IMR-90 (cell line): ENCODE data around the gene BIK. TPM values are rescaled to one million over a fixed set of nuclear protein-coding genes. Genes with fewer than 3 reads are reported as not detected.

Experiments
- ATAC-seq: fragments of 200-7000 bp; cut with Tn5 transposase; 2 replicates; pipeline ENCODE4 v1.9.1; 2020; ENCODE audit warnings: low read depth, mild to moderate bottlenecking, moderate library complexity
- BruUV-seq: library from RNA; stranded (reverse); fragments of 400-500 nt; replicated peaks from 2 replicates; lab custom pipeline; 2021; lab: Mats Ljungman, UMichigan
- CTCF ChIA-PET: fragments of 300-600 bp; formaldehyde crosslinking; extraction: SDS; loops from one replicate; lab custom pipeline; 2021; ENCODE audit warnings: antibody characterized with exemption; lab: Yijun Ruan, JAX
- POLR2A ChIA-PET: fragments of 300-600 bp; sonication (Branson Sonifier 250); formaldehyde crosslinking; loops from one replicate; lab custom pipeline; 2022; ENCODE audit warnings: antibody characterized with exemption; ENCODE audit not compliant: unreplicated experiment; lab: Charles Lee
- DNase-seq: peaks from one replicate; pipeline ENCODE4 v3.0.0; 2013
- H2AFZ ChIP-seq: replicated peaks from 2 replicates; pipeline ENCODE3; 2013; ENCODE audit warnings: low read length, mild to moderate bottlenecking; ENCODE audit not compliant: poor library complexity
- H2AK5ac ChIP-seq: 2 replicates; pipeline ENCODE4 v1.6.1; 2013; ENCODE audit warnings: low read depth, low read length, inconsistent platforms
- H2AK9ac ChIP-seq: replicated peaks from 2 replicates; pipeline ENCODE3; 2013; ENCODE audit warnings: mild to moderate bottlenecking, low read depth, low read length, moderate library complexity; ENCODE audit not compliant: poor library complexity
- H2BK120ac ChIP-seq: 2 replicates; pipeline ENCODE4 v1.6.1; 2013; ENCODE audit warnings: low read depth, low read length, inconsistent platforms
- H2BK15ac ChIP-seq: 3 replicates; pipeline ENCODE4 v1.6.1; 2013; ENCODE audit warnings: low read depth, low read length, inconsistent platforms
- H2BK20ac ChIP-seq: 2 replicates; pipeline ENCODE4 v1.6.1; 2013; ENCODE audit warnings: low read depth, mild to moderate bottlenecking, inconsistent platforms, low read length, moderate library complexity
- H2BK5ac ChIP-seq: 2 replicates; pipeline ENCODE4 v1.6.1; 2013; ENCODE audit warnings: mild to moderate bottlenecking, low read depth, low read length, inconsistent platforms; ENCODE audit not compliant: poor library complexity, severe bottlenecking
- H3K14ac ChIP-seq: replicated peaks from 2 replicates; pipeline ENCODE4 v1.6.1; 2013; ENCODE audit warnings: low read depth, low read length, inconsistent platforms
- H3K18ac ChIP-seq: 2 replicates; pipeline ENCODE4 v1.6.1; 2013; ENCODE audit warnings: low read depth, low read length, control low read depth
- H3K23ac ChIP-seq: 2 replicates; pipeline ENCODE4 v1.6.1; 2013; ENCODE audit warnings: low read depth, low read length, inconsistent platforms
- H3K27ac ChIP-seq: 2 replicates; pipeline ENCODE4 v1.5.1; 2013; ENCODE audit warnings: mild to moderate bottlenecking, control low read depth, low read length; ENCODE audit not compliant: insufficient read depth
- H3K27me3 ChIP-seq: 2 replicates; pipeline ENCODE4 v1.6.1; 2013; ENCODE audit warnings: low read length; ENCODE audit not compliant: control insufficient read depth, insufficient read depth
- H3K36me3 ChIP-seq: 2 replicates; pipeline ENCODE4 v1.6.1; 2013; ENCODE audit warnings: low read length, mixed read lengths; ENCODE audit not compliant: control insufficient read depth, insufficient read depth
- H3K4ac ChIP-seq: 2 replicates; pipeline ENCODE4 v1.6.1; 2013; ENCODE audit warnings: low read depth, low read length, inconsistent platforms
- H3K4me1 ChIP-seq: 2 replicates; pipeline ENCODE4 v1.6.1; 2013; ENCODE audit warnings: low read length, mixed read lengths; ENCODE audit not compliant: control insufficient read depth, insufficient read depth
- H3K4me2 ChIP-seq: 2 replicates; pipeline ENCODE4 v1.6.1; 2013; ENCODE audit warnings: low read depth, mild to moderate bottlenecking, control low read depth, low read length, moderate library complexity
- H3K4me3 ChIP-seq: 2 replicates; pipeline ENCODE4 v1.5.1; 2013; ENCODE audit warnings: low read depth, mild to moderate bottlenecking, control low read depth, low read length, moderate library complexity; ENCODE audit not compliant: insufficient read depth
- H3K56ac ChIP-seq: 2 replicates; pipeline ENCODE4 v1.6.1; 2013; ENCODE audit warnings: low read length, inconsistent platforms; ENCODE audit not compliant: insufficient read depth; ENCODE audit errors: extremely low read depth
- H3K79me1 ChIP-seq, 2 experiments: 2 replicates each; pipeline ENCODE4 v1.6.1; 2013; ENCODE audit warnings: low read length in 2 of 2, inconsistent platforms in 1 of 2, low read depth in 1 of 2
- H3K9ac ChIP-seq: 2 replicates; pipeline ENCODE4 v1.6.1; 2013; ENCODE audit warnings: low read depth, low read length, control low read depth
- H3K9me1 ChIP-seq: 2 replicates; pipeline ENCODE4 v1.6.1; 2013; ENCODE audit warnings: low read length, inconsistent platforms; ENCODE audit not compliant: insufficient read depth
- H3K9me3 ChIP-seq: 2 replicates; pipeline ENCODE4 v1.6.1; 2013; ENCODE audit warnings: low read length; ENCODE audit not compliant: control insufficient read depth, insufficient read depth
- H4K20me1 ChIP-seq: 2 replicates; pipeline ENCODE4 v1.6.1; 2013; ENCODE audit warnings: low read length, inconsistent platforms; ENCODE audit not compliant: insufficient read depth
- H4K5ac ChIP-seq: 2 replicates; pipeline ENCODE4 v1.6.1; 2013; ENCODE audit warnings: mild to moderate bottlenecking, low read depth, low read length, control low read depth
- H4K8ac ChIP-seq, 2 experiments: 2 replicates each; pipeline ENCODE4 v1.6.1; 2013; ENCODE audit warnings: low read depth in 2 of 2, low read length in 2 of 2, control low read depth in 1 of 2, inconsistent platforms in 1 of 2
- H4K91ac ChIP-seq: 2 replicates; pipeline ENCODE4 v1.6.1; 2013; ENCODE audit warnings: low read depth, low read length, inconsistent platforms; ENCODE audit not compliant: insufficient read depth
- BHLHE40 ChIP-seq: fragments of 150-350 bp; IDR thresholded peaks from 2 replicates; pipeline ENCODE4 v1.6.1; 2016; ENCODE audit warnings: mild to moderate bottlenecking, low read depth, low read length
- POLR2A ChIP-seq: IDR thresholded peaks from 2 replicates; pipeline ENCODE4 v1.6.1; 2012; ENCODE audit warnings: mild to moderate bottlenecking, low read depth, low read length
- WGBS, 2 experiments: methylation state at CpG; one replicate each; pipeline versions ENCODE4 v1.1.5 to v1.1.7; 2013; ENCODE audit warnings: missing lambda C conversion rate in 2 of 2; ENCODE audit not compliant: insufficient read length in 1 of 2; ENCODE audit errors: extremely low coverage in 2 of 2; 5-methylcytosine and 5-hydroxymethylcytosine counted together
- dilution Hi-C: fragments of 300-500 bp; cut with HindIII; formaldehyde crosslinking; loops from one replicate; pipeline ENCODE4 v1.14.3; 2018; ENCODE audit warnings: low sequenced_read_pairs; ENCODE audit not compliant: unreplicated experiment
- in situ Hi-C: fragments of 300-500 bp; cut with MboI; formaldehyde crosslinking; loops from 3 replicates; pipeline ENCODE4 v1.14.3; 2019; ENCODE audit warnings: low sequenced_read_pairs, inconsistent platforms, mixed read lengths
- intact Hi-C: fragments of 100-400 bp; cut with micrococcal nuclease; formaldehyde crosslinking; loops from 2 replicates; pipeline ENCODE4 v1.10.0; 2022
- polyA plus RNA-seq, 3 experiments: library from polyadenylated mRNA; depleted of rRNA; stranded (reverse); fragments of >200 nt; gene quantifications; 2 replicates each; pipeline ENCODE4 v1.2.3, GENCODE V29; 2012; ENCODE audit warnings: low replicate concordance in 1 of 3
- total RNA-seq: library from RNA; depleted of rRNA; stranded (reverse); fragments of >200 nt; gene quantifications from 2 replicates; pipeline ENCODE4 v1.2.3, GENCODE V29; 2012
- TF ChIP-seq, protein P1 (sequence below): fragments of 150-350 bp; IDR thresholded peaks from 2 replicates; pipeline ENCODE4 v1.6.1; 2016; ENCODE audit warnings: low read depth, mild to moderate bottlenecking, low read length, moderate library complexity, borderline replicate concordance

The BIK gene
- total and polyA plus RNA-seq, 2 of the 4 experiments (the other 2 are of a cell fraction): 0.18 TPM; not detected in 1

DNA sequence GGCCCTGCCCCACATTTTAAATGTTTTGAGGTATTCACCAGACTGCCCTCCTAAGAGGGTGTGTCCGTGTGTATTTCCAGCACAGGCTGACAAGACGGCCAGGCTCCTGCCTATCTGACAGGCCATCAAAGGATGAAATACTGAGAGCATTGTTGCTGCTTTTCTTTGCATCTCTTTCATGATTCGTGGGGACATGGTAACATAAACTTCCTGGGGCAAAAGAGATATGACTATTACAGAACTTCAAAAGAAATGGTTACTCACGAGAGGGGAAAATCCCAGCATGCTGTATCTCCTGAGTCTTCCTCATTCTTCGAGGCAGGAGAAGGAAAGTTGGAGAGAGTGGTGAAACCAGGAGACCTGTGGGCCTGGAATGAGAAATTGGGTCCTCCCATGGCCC is 10.3 kb upstream of the BIK start:
- Histone ChIP-seq H3K4me2 (no peak overlapping the region), H4K91ac (no peak overlapping the region), H4K8ac (peak overlapping the region in 1 of 2 experiments; percentile 34; a peak in 1 of 4 replicates), H3K14ac (no peak overlapping the region), H3K4me1 (peaks cover 3% of the 10 kb centered on the region; the same call in 1 of the 2 replicates), H3K36me3 (no peaks in the 10 kb centered on the region), H2BK15ac (no peak overlapping the region), H2AFZ (peak overlapping the region; percentile 35), H3K27me3 (no peaks in the 10 kb centered on the region), H3K4me3 (no peak overlapping the region), H3K79me1 (no peaks in the 10 kb centered on the region), H3K23ac (no peak overlapping the region), H2AK5ac (no peak overlapping the region), H2BK20ac (no peak overlapping the region), H3K9me3 (peaks cover 6% of the 10 kb centered on the region), H3K18ac (peak overlapping the region; percentile 47; the same call in 1 of the 2 replicates), H3K4ac (no peak overlapping the region), H3K9ac (no peak overlapping the region), H3K27ac (no peak overlapping the region), H2BK5ac (no peak overlapping the region), H3K9me1 (0 out of 2 replicates have a peak, but pooled peaks cover 4% of the 10 kb centered on the region), H4K5ac (no peak overlapping the region; the same call in 1 of the 2 replicates), H3K56ac (no peak overlapping the region), H2BK120ac (no peak overlapping the region), H2AK9ac (no peak overlapping the region), H4K20me1 (no peaks in the 10 kb centered on the region)
- ChIA-PET POLR2A (no interaction called here), CTCF (no interaction called here)
- 80% methylated on average over 1 of the region's 5 CpGs; no CpG with 5 or more reads in 1 of the 2 experiments for WGBS, 2 experiments
- in situ Hi-C loops (no loop called here), intact Hi-C loops (no loop called here), dilution Hi-C loops (no loop called here)
- ATAC-seq (no peak; the same call in 1 of the 2 replicates), DNase-seq (peak; percentile 68)
- TF ChIP-seq, protein P1, sequence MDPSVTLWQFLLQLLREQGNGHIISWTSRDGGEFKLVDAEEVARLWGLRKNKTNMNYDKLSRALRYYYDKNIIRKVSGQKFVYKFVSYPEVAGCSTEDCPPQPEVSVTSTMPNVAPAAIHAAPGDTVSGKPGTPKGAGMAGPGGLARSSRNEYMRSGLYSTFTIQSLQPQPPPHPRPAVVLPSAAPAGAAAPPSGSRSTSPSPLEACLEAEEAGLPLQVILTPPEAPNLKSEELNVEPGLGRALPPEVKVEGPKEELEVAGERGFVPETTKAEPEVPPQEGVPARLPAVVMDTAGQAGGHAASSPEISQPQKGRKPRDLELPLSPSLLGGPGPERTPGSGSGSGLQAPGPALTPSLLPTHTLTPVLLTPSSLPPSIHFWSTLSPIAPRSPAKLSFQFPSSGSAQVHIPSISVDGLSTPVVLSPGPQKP: no peak
- no peak for TF ChIP-seq POLR2A
- TF ChIP-seq BHLHE40: peak; percentile 14; the same call in 1 of the 2 replicates
- no TSS peak for BruUV-seq
